Mammary epithelial cell (primary cell): ENCODE data around the gene RNF39.

ENCODE experiments used
- EZH2 ChIP-seq: IDR thresholded peaks from 2 replicates; pipeline ENCODE4 v1.6.1; 2012; ENCODE audit warnings: low read length, inconsistent platforms, borderline replicate concordance
- TF ChIP-seq, protein P1 (sequence below), 2 donors: IDR thresholded peaks in 1 of 2; conservative IDR thresholded peaks in 1 of 2; 2 replicates each; pipeline ENCODE4 v1.5.1; 2011 to 2012; ENCODE audit warnings: inconsistent platforms in 2 of 2, low read length in 2 of 2, mild to moderate bottlenecking in 2 of 2, control low read depth in 1 of 2, low read depth in 1 of 2; ENCODE audit not compliant: insufficient read depth in 1 of 2; ENCODE audit errors: extremely low read depth in 1 of 2

GRCh38 chr6:30077218-30077617, 1.6 kb upstream of the RNF39 start:
- TF ChIP-seq, protein P1, sequence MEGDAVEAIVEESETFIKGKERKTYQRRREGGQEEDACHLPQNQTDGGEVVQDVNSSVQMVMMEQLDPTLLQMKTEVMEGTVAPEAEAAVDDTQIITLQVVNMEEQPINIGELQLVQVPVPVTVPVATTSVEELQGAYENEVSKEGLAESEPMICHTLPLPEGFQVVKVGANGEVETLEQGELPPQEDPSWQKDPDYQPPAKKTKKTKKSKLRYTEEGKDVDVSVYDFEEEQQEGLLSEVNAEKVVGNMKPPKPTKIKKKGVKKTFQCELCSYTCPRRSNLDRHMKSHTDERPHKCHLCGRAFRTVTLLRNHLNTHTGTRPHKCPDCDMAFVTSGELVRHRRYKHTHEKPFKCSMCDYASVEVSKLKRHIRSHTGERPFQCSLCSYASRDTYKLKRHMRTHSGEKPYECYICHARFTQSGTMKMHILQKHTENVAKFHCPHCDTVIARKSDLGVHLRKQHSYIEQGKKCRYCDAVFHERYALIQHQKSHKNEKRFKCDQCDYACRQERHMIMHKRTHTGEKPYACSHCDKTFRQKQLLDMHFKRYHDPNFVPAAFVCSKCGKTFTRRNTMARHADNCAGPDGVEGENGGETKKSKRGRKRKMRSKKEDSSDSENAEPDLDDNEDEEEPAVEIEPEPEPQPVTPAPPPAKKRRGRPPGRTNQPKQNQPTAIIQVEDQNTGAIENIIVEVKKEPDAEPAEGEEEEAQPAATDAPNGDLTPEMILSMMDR (conservative IDR thresholded peaks at IDR 0.05 in 1 of 2, IDR thresholded peaks at IDR 0.05 in 1 of 2; ENCODE audit: extremely low read depth in 1 of 2, insufficient read depth in 1 of 2, low read depth in 1 of 2, low read length in 2 of 2): no peak
- TF ChIP-seq EZH2: no peak
